Measurements from ENCODE around the gene EXOG.

GRCh38 chr3:38560996-38561717 is 65.0 kb downstream of the EXOG start:
- no peak for TF ChIP-seq CTCF (IDR thresholded peaks at IDR 0.05; ENCODE audit: extremely low read depth in 1 of 2, insufficient read depth in 1 of 2, low read depth in 1 of 2, low read length in 2 of 2)
- no peak for TF ChIP-seq MYC (IDR thresholded peaks at IDR 0.05; ENCODE audit: low read depth, low read length)
- no peak for TF ChIP-seq MAX (IDR thresholded peaks at IDR 0.05; ENCODE audit: insufficient read depth, insufficient read length)
- no peak for TF ChIP-seq POLR2A (IDR thresholded peaks at IDR 0.05; ENCODE audit: low read depth, low read length)
- TF ChIP-seq EZH2 (IDR thresholded peaks at IDR 0.05; ENCODE audit: borderline replicate concordance, low read depth, low read length, severe bottlenecking): no peak
